GM18951 (cell line): ENCODE results near the gene CYB5R3.
"Not testable (repeated sequence)": the region's sequence is repeated elsewhere in the genome, so short reads cannot be mapped to it uniquely, and the experiment has no call there.

Experiments used
- POLR2A ChIP-seq: IDR thresholded peaks from 4 replicates; pipeline ENCODE4 v1.6.1; 2011; ENCODE audit warnings: mild to moderate bottlenecking; ENCODE audit not compliant: insufficient read length, insufficient read depth; ENCODE audit errors: extremely low read depth
- in situ Hi-C: fragments of 300-500 bp; cut with MboI; formaldehyde crosslinking; loops from one replicate; pipeline ENCODE4 v1.12.0; 2022; ENCODE audit warnings: low sequenced_read_pairs, mixed read lengths, inconsistent platforms; ENCODE audit not compliant: unreplicated experiment

Gene CYB5R3

GRCh38 chr22:42584364-42584940 is 64.7 kb downstream of the CYB5R3 start:
- TF ChIP-seq POLR2A, result no peak
- in situ Hi-C loops, result loop anchor here (5.0 kb wide), 1 partner anchor 67 kb away; the partner anchor contains the start of gene RRP7A

- in situ Hi-C loops, result loop anchor here (5.0 kb wide), 1 partner anchor 66 kb away; the partner anchor contains the start of gene RRP7A
- TF ChIP-seq POLR2A, result no peak
Measured at GRCh38 chr22:42582987-42583386, 66.2 kb downstream of the CYB5R3 start.

- in situ Hi-C loops, result loop anchor here (5.0 kb wide), 1 partner anchor 65 kb away; the partner anchor contains the start of gene RRP7A
- peak; percentile 74 for TF ChIP-seq POLR2A
Measured at GRCh38 chr22:42581762-42582716, 67.2 kb downstream of the CYB5R3 start.

GRCh38 chr22:42581194-42581761 is 67.9 kb downstream of the CYB5R3 start:
- in situ Hi-C loops, result loop anchor here (5.0 kb wide), 1 partner anchor 64 kb away; the partner anchor contains the start of gene RRP7A

GRCh38 chr22:42580040-42580439 is 69.2 kb downstream of the CYB5R3 start:
- in situ Hi-C loops, result loop anchor here (5.0 kb wide), 1 partner anchor 63 kb away; the partner anchor contains the start of gene RRP7A

GRCh38 chr22:42577623-42578240 is 71.5 kb downstream of the CYB5R3 start:
- no peak for TF ChIP-seq POLR2A
- in situ Hi-C loops, result no loop called here

GRCh38 chr22:42577141-42577540 is 72.1 kb downstream of the CYB5R3 start:
- in situ Hi-C loops, result not testable (repeated sequence)

- in situ Hi-C loops, result not testable (repeated sequence)
Measured at GRCh38 chr22:42575996-42576574, 73.1 kb downstream of the CYB5R3 start.

GRCh38 chr22:42574468-42574867 is 74.7 kb downstream of the CYB5R3 start:
- in situ Hi-C loops, result not testable (repeated sequence)

- in situ Hi-C loops, result not testable (repeated sequence)
Measured at GRCh38 chr22:42574046-42574445, 75.1 kb downstream of the CYB5R3 start.

- in situ Hi-C loops, result not testable (repeated sequence)
Measured at GRCh38 chr22:42571068-42571467, 78.1 kb downstream of the CYB5R3 start.

- in situ Hi-C loops, result not testable (repeated sequence)
Measured at GRCh38 chr22:42570580-42570979, 78.6 kb downstream of the CYB5R3 start.

- in situ Hi-C loops, result not testable (repeated sequence)
Measured at GRCh38 chr22:42567950-42568349, 81.2 kb downstream of the CYB5R3 start.
